ENCODE data around the gene TMCC1.

Gene TMCC1

GRCh38 chr3:129673897-129674797 is 219.4 kb downstream of the TMCC1 start:
- no peak for DNase-seq

GRCh38 chr3:129673012-129673411 is 220.5 kb downstream of the TMCC1 start:
- DNase-seq: no peak

- no peak for DNase-seq
Measured at GRCh38 chr3:129672412-129672811, 221.1 kb downstream of the TMCC1 start.

GRCh38 chr3:129665024-129665768 is 228.3 kb downstream of the TMCC1 start:
- no peak for DNase-seq

- no peak for DNase-seq
Measured at GRCh38 chr3:129663930-129664646, 229.4 kb downstream of the TMCC1 start.

- DNase-seq: no peak
Measured at GRCh38 chr3:129663045-129663446, 230.5 kb downstream of the TMCC1 start.

- DNase-seq: no peak
Measured at GRCh38 chr3:129662191-129662608, 231.3 kb downstream of the TMCC1 start.

GRCh38 chr3:129661766-129662165 is 231.7 kb downstream of the TMCC1 start:
- no peak for DNase-seq

GRCh38 chr3:129658110-129658843 is 235.2 kb downstream of the TMCC1 start:
- no peak for DNase-seq

- DNase-seq: no peak
Measured at GRCh38 chr3:129657261-129658046, 236.1 kb downstream of the TMCC1 start.

- no peak for DNase-seq
Measured at GRCh38 chr3:129656659-129657247, 236.8 kb downstream of the TMCC1 start.

- no peak for DNase-seq
Measured at GRCh38 chr3:129655291-129655700, 238.2 kb downstream of the TMCC1 start.

- no peak for DNase-seq
Measured at GRCh38 chr3:129654131-129654530, 239.4 kb downstream of the TMCC1 start.

- no peak for DNase-seq
Measured at GRCh38 chr3:129653019-129653418, 240.5 kb downstream of the TMCC1 start.

GRCh38 chr3:129651435-129652202 is 241.9 kb downstream of the TMCC1 start:
- no peak for DNase-seq

- peak; percentile 60 to 70 for DNase-seq
Measured at GRCh38 chr3:129650256-129650872, 243.1 kb downstream of the TMCC1 start.

- DNase-seq: no peak
Measured at GRCh38 chr3:129648391-129648790, 245.1 kb downstream of the TMCC1 start.

GRCh38 chr3:129645286-129645685 is 248.2 kb downstream of the TMCC1 start:
- no peak for DNase-seq

GRCh38 chr3:129644836-129645235 is 248.7 kb downstream of the TMCC1 start:
- no peak for DNase-seq
